ELR (cell line): ENCODE results near the gene NLRP12.
"Not testable (repeated sequence)": the region's sequence is repeated elsewhere in the genome, so short reads cannot be mapped to it uniquely, and the experiment has no call there.

Source experiments
- DNase-seq: peaks from one replicate; pipeline ENCODE4 v3.0.0-alpha.2; 2015; ENCODE audit warnings: low read depth

Gene NLRP12

GRCh38 chr19:53824134-53824611 is at the start of gene NLRP12:
Gene NLRP12 (minus strand): TSS chr19:53824314. CDS start chr19:53824174, 140 bp downstream.
- DNase-seq = no peak

- no peak for DNase-seq
These were observed 48.6 kb upstream of the NLRP12 start for GRCh38 chr19:53872762-53873161.

- no peak for DNase-seq
These were observed 47.3 kb upstream of the NLRP12 start for GRCh38 chr19:53871454-53871853.

- no peak for DNase-seq
These were observed 46.4 kb upstream of the NLRP12 start for GRCh38 chr19:53870485-53870844.

GRCh38 chr19:53869805-53870484 is 45.8 kb upstream of the NLRP12 start:
- not testable (repeated sequence) for DNase-seq

- DNase-seq = peak; percentile 86
These were observed 45.0 kb upstream of the NLRP12 start for GRCh38 chr19:53868892-53869804.

- DNase-seq = peak; percentile 80
These were observed 44.2 kb upstream of the NLRP12 start for GRCh38 chr19:53868091-53868891.

GRCh38 chr19:53867225-53868090 is 43.3 kb upstream of the NLRP12 start, which contains the start of gene MYADM:
Gene MYADM (plus strand): TSS chr19:53867883. CDS start chr19:53873530, 5,647 bp downstream.
- DNase-seq = peak; percentile 97

GRCh38 chr19:53866865-53867224 is 42.7 kb upstream of the NLRP12 start:
- DNase-seq = no peak

GRCh38 chr19:53865918-53866864 is 42.1 kb upstream of the NLRP12 start:
- peak; percentile 68 for DNase-seq

- peak; percentile 37 for DNase-seq
These were observed 41.4 kb upstream of the NLRP12 start for GRCh38 chr19:53865523-53865917.

- DNase-seq = no peak
These were observed 40.3 kb upstream of the NLRP12 start for GRCh38 chr19:53864308-53864836.

GRCh38 chr19:53853707-53854106 is 29.6 kb upstream of the NLRP12 start:
- DNase-seq = no peak

- DNase-seq = peak; percentile 78
These were observed 25.1 kb upstream of the NLRP12 start for GRCh38 chr19:53849237-53849676.

GRCh38 chr19:53847555-53847954 is 23.4 kb upstream of the NLRP12 start:
- DNase-seq = no peak

- DNase-seq = no peak
These were observed 20.7 kb upstream of the NLRP12 start for GRCh38 chr19:53844849-53845246.

- peak; percentile 85 for DNase-seq
These were observed 16.8 kb upstream of the NLRP12 start for GRCh38 chr19:53840914-53841313.

- not testable (repeated sequence) for DNase-seq
These were observed 16.1 kb upstream of the NLRP12 start for GRCh38 chr19:53840241-53840640.

- not testable (repeated sequence) for DNase-seq
These were observed 14.3 kb upstream of the NLRP12 start for GRCh38 chr19:53838446-53838845.

GRCh38 chr19:53832861-53833260 is 8.7 kb upstream of the NLRP12 start:
- not testable (repeated sequence) for DNase-seq
